Measurements from ENCODE around the gene UBTD1. TPM values are rescaled to one million over a fixed set of nuclear protein-coding genes. Genes with fewer than 3 reads are reported as not detected.
A peak's percentile ranks its signal among the peaks of the same experiment; 100 is the strongest.

The UBTD1 gene
- total RNA-seq, 1 donor: 22.1 TPM

- DNase-seq (ENCODE audit: low read depth): no peak
- H3K4me3 ChIP-seq (ENCODE audit: low read depth, low read length): no peak overlapping the region
- no peak for TF ChIP-seq CTCF (IDR thresholded peaks at IDR 0.05; ENCODE audit: insufficient read depth, low read length)
These were observed 42.0 kb upstream of the UBTD1 start for GRCh38 chr10:97456686-97457065.

- no peak overlapping the region for H3K4me3 ChIP-seq (ENCODE audit: low read depth, low read length)
- DNase-seq (ENCODE audit: low read depth): no peak
- TF ChIP-seq CTCF (IDR thresholded peaks at IDR 0.05; ENCODE audit: insufficient read depth, low read length): no peak
These were observed 39.6 kb upstream of the UBTD1 start for GRCh38 chr10:97459111-97459510.

- TF ChIP-seq CTCF (IDR thresholded peaks at IDR 0.05; ENCODE audit: insufficient read depth, low read length): no peak
- no peak for DNase-seq (ENCODE audit: low read depth)
- H3K4me3 ChIP-seq (ENCODE audit: low read depth, low read length): no peak overlapping the region
These were observed 38.8 kb upstream of the UBTD1 start for GRCh38 chr10:97459933-97460332.

- no peak for DNase-seq (ENCODE audit: low read depth)
- TF ChIP-seq CTCF (IDR thresholded peaks at IDR 0.05; ENCODE audit: insufficient read depth, low read length): no peak
- no peak overlapping the region for H3K4me3 ChIP-seq (ENCODE audit: low read depth, low read length)
These were observed 36.4 kb upstream of the UBTD1 start for GRCh38 chr10:97462309-97462708.

GRCh38 chr10:97463363-97464132 lies 35.2 kb upstream of the UBTD1 start:
- TF ChIP-seq CTCF (IDR thresholded peaks at IDR 0.05; ENCODE audit: insufficient read depth, low read length): peak; percentile 88
- no peak overlapping the region for H3K4me3 ChIP-seq (ENCODE audit: low read depth, low read length)
- peak; percentile 72 for DNase-seq (ENCODE audit: low read depth)

GRCh38 chr10:97464226-97464625 lies 34.5 kb upstream of the UBTD1 start:
- no peak overlapping the region for H3K4me3 ChIP-seq (ENCODE audit: low read depth, low read length)
- DNase-seq (ENCODE audit: low read depth): no peak
- TF ChIP-seq CTCF (IDR thresholded peaks at IDR 0.05; ENCODE audit: insufficient read depth, low read length): no peak

GRCh38 chr10:97465982-97466381 lies 32.7 kb upstream of the UBTD1 start:
- DNase-seq (ENCODE audit: low read depth): no peak
- H3K4me3 ChIP-seq (ENCODE audit: low read depth, low read length): no peak overlapping the region
- no peak for TF ChIP-seq CTCF (IDR thresholded peaks at IDR 0.05; ENCODE audit: insufficient read depth, low read length)

All from fibroblast of the aortic adventitia (primary cell).